ENCODE results near the gene PLXNA1.

Gene PLXNA1

DNA sequence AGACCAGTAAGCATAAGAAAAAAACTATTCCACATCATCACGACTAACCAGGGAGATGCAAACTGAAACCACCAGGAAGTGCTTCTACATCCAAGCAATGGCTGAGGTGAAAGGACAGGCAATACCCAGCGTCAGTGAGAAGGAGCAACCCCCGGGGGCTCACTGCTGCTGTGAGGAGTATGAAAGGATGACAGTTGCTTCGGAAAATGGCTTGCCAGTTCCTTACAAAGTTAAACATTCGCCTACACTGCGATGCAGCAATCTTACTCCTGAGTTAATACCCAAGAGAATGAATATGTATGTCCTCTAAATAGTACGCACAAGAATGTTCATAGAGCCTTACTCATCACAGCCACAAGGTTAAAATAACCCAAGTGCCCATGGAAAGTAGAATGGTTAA, 13.3 kb upstream of the PLXNA1 start:
- Histone ChIP-seq H3K36me3 (ENCODE audit: low read depth) (no peaks in the 10 kb centered on the region), H3K27me3 (ENCODE audit: insufficient read depth, poor library complexity, severe bottlenecking) (no peaks in the 10 kb centered on the region), H3K4me1 (ENCODE audit: insufficient read depth, poor library complexity, severe bottlenecking) (no peaks in the 10 kb centered on the region), H3K4me3 (ENCODE audit: severe bottlenecking) (no peak overlapping the region), H3K9me3 (ENCODE audit: severe bottlenecking) (peaks cover 4% of the 10 kb centered on the region), H3K27ac (ENCODE audit: poor library complexity, severe bottlenecking) (no peak overlapping the region)
- no peak for TF ChIP-seq CTCF (IDR thresholded peaks at IDR 0.05; ENCODE audit: poor library complexity, severe bottlenecking)
- DNase-seq (ENCODE audit: low spot score) (no peak), ATAC-seq (ENCODE audit: low read depth) (no peak)

DNA sequence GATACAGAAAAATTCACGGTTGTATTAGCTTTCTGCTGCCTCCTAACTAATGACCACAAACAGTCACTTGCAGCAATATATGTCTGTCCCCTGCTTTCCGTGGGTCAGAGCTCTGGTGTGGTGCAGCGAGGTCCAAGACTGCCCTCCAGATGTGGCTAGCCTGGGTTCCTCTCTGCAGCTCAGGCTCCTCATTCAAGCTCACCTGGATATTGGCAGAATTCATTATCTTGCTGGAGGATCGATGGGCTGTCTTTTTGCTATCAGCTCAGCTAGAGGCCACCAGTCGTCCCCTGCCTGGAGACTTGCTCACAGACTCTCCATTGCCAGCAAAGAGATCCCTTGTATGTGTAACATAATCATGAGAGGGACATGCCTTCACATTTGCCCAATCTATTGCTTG, 12.8 kb upstream of the PLXNA1 start:
- no peaks in the 10 kb centered on the region for H3K4me1 ChIP-seq (ENCODE audit: insufficient read depth, poor library complexity, severe bottlenecking)
- H3K27me3 ChIP-seq (ENCODE audit: insufficient read depth, poor library complexity, severe bottlenecking) = no peaks in the 10 kb centered on the region
- no peak overlapping the region for H3K4me3 ChIP-seq (ENCODE audit: severe bottlenecking)
- DNase-seq (ENCODE audit: low spot score) (no peak), ATAC-seq (ENCODE audit: low read depth) (no peak)
- no peak for TF ChIP-seq CTCF (IDR thresholded peaks at IDR 0.05; ENCODE audit: poor library complexity, severe bottlenecking)
- no peaks in the 10 kb centered on the region for H3K36me3 ChIP-seq (ENCODE audit: low read depth)
- H3K27ac ChIP-seq (ENCODE audit: poor library complexity, severe bottlenecking) = no peak overlapping the region
- peaks cover 7% of the 10 kb centered on the region for H3K9me3 ChIP-seq (ENCODE audit: severe bottlenecking)

DNA sequence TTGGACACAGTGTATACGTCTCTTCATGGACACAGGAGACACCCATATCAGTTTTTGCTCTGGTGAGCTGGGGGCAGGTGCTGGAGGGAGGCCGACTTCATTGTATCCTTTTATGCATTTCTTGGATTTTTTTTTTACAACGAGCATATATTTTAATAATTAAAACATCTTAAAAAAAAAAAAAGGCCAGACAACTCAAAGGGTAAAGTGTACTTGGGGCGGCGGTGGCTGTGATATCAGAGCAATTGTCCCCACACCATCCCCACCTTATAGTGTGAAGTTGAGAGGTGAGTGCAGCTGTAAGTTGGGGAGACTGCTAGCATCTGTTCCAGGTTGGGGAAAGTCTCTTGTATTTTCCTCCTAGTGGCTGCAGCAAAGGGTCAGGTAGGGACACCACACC, 12.0 kb upstream of the PLXNA1 start:
- H3K36me3 ChIP-seq (ENCODE audit: low read depth) = no peaks in the 10 kb centered on the region
- ATAC-seq (ENCODE audit: low read depth) = no peak

GRCh38 chr3:126971891-126972351, 11.0 kb upstream of the PLXNA1 start:
- DNase-seq (ENCODE audit: low spot score) (no peak), ATAC-seq (ENCODE audit: low read depth) (no peak)
- no peaks in the 10 kb centered on the region for H3K4me1 ChIP-seq (ENCODE audit: insufficient read depth, poor library complexity, severe bottlenecking)
- no peak for TF ChIP-seq CTCF (IDR thresholded peaks at IDR 0.05; ENCODE audit: poor library complexity, severe bottlenecking)
- H3K27ac ChIP-seq (ENCODE audit: poor library complexity, severe bottlenecking) = no peak overlapping the region
- peaks cover 10% of the 10 kb centered on the region for H3K9me3 ChIP-seq (ENCODE audit: severe bottlenecking)
- H3K36me3 ChIP-seq (ENCODE audit: low read depth) = no peaks in the 10 kb centered on the region
- H3K4me3 ChIP-seq (ENCODE audit: severe bottlenecking) = no peak overlapping the region
- no peaks in the 10 kb centered on the region for H3K27me3 ChIP-seq (ENCODE audit: insufficient read depth, poor library complexity, severe bottlenecking)

More for the DNA sequence above, 12.0 kb upstream of the PLXNA1 start:
- Histone ChIP-seq H3K27ac (ENCODE audit: poor library complexity, severe bottlenecking) (no peak overlapping the region), H3K9me3 (ENCODE audit: severe bottlenecking) (peaks cover 10% of the 10 kb centered on the region), H3K4me1 (ENCODE audit: insufficient read depth, poor library complexity, severe bottlenecking) (no peaks in the 10 kb centered on the region), H3K27me3 (ENCODE audit: insufficient read depth, poor library complexity, severe bottlenecking) (no peaks in the 10 kb centered on the region), H3K4me3 (ENCODE audit: severe bottlenecking) (no peak overlapping the region)
- DNase-seq (ENCODE audit: low spot score) = no peak
- no peak for TF ChIP-seq CTCF (IDR thresholded peaks at IDR 0.05; ENCODE audit: poor library complexity, severe bottlenecking)

DNA sequence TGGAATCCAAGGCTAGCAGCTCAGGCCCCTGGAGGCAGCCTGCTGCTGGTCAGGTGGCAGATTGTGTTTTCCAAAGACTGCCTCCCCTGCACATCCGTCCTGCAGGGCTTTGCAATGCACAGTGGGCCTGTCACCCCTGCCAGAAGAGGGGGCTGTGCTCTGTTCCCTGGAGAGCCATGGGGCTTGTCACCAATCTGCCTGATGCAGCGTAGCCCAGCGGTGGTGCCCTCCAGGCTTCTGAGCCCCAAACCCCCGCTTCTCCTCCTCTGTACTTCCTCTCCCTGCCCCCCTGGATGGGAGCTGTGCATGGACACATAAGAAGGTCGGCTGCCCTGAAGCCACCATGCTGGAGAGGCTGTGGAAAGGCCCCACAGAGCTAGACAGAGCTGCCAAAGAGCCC, 10.0 kb upstream of the PLXNA1 start:
- no peak for DNase-seq (ENCODE audit: low spot score)
- Histone ChIP-seq H3K27ac (ENCODE audit: poor library complexity, severe bottlenecking) (no peak overlapping the region), H3K4me3 (ENCODE audit: severe bottlenecking) (no peak overlapping the region), H3K27me3 (ENCODE audit: insufficient read depth, poor library complexity, severe bottlenecking) (no peaks in the 10 kb centered on the region), H3K9me3 (ENCODE audit: severe bottlenecking) (peaks cover 10% of the 10 kb centered on the region), H3K36me3 (ENCODE audit: low read depth) (no peaks in the 10 kb centered on the region), H3K4me1 (ENCODE audit: insufficient read depth, poor library complexity, severe bottlenecking) (no peaks in the 10 kb centered on the region)
- TF ChIP-seq CTCF (IDR thresholded peaks at IDR 0.05; ENCODE audit: poor library complexity, severe bottlenecking) = no peak
- ATAC-seq (ENCODE audit: low read depth) = no peak; the same call in 2 of the 3 replicates

Data from RWPE2 (cell line).